HepG2 (cell line): ENCODE data around the gene DDAH2. TPM values are rescaled to one million over a fixed set of nuclear protein-coding genes. Genes with fewer than 3 reads are reported as not detected.

Source experiments
- CBFB ChIP-seq: sonication (generic); formaldehyde crosslinking; IDR thresholded peaks from 2 replicates; pipeline ENCODE4 v1.4.0; 2020; ENCODE audit warnings: missing genetic modification reagents
- FOXP1 ChIP-seq, 2 experiments: fragments of 450-650 bp in 1 of 2; IDR thresholded peaks; 2 replicates each; pipeline ENCODE4 v1.6.1; 2017 to 2018; ENCODE audit warnings: antibody characterized with exemption in 1 of 2
- GATA4 ChIP-seq: sonication (generic); IDR thresholded peaks from 2 replicates; pipeline ENCODE4 v1.6.1; 2016; ENCODE audit warnings: antibody characterized with exemption, low read depth, borderline replicate concordance
- HNRNPLL ChIP-seq: fragments of 200-400 bp; formaldehyde crosslinking; IDR thresholded peaks from 2 replicates; pipeline ENCODE4 v1.6.1; 2017; ENCODE audit warnings: mild to moderate bottlenecking, low read depth, low read length; ENCODE audit not compliant: poor library complexity, severe bottlenecking
- IKZF1 ChIP-seq: fragments of 450-650 bp; IDR thresholded peaks from 2 replicates; pipeline ENCODE4 v1.7.1; 2016
- ISL2 ChIP-seq: sonication (generic); formaldehyde crosslinking; IDR thresholded peaks from 2 replicates; pipeline ENCODE4 v1.5.0; 2020; ENCODE audit warnings: missing genetic modification reagents
- MEF2D ChIP-seq: sonication (generic); formaldehyde crosslinking; IDR thresholded peaks from 2 replicates; pipeline ENCODE4 v1.5.1; 2020; ENCODE audit warnings: mild to moderate bottlenecking, missing genetic modification reagents
- MTF2 ChIP-seq: sonication (generic); formaldehyde crosslinking; IDR thresholded peaks from 2 replicates; pipeline ENCODE4 v1.5.0; 2020; ENCODE audit warnings: missing genetic modification reagents, borderline replicate concordance
- NKX3-1 ChIP-seq: sonication (generic); formaldehyde crosslinking; IDR thresholded peaks from 2 replicates; pipeline ENCODE4 v1.5.0; 2020; ENCODE audit warnings: missing genetic modification reagents
- REPIN1 ChIP-seq: sonication (generic); formaldehyde crosslinking; IDR thresholded peaks from 2 replicates; pipeline ENCODE4 v1.8.0; 2022; ENCODE audit warnings: missing genetic modification reagents, low read depth, mild to moderate bottlenecking, borderline replicate concordance
- SALL2 ChIP-seq: sonication (generic); formaldehyde crosslinking; IDR thresholded peaks from 2 replicates; pipeline ENCODE4 v1.8.1; 2023; ENCODE audit warnings: mild to moderate bottlenecking, missing genetic modification reagents, inconsistent platforms
- SNRNP70 ChIP-seq: fragments of 200-400 bp; formaldehyde crosslinking; IDR thresholded peaks from 2 replicates; pipeline ENCODE4 v1.6.1; 2017; ENCODE audit warnings: mild to moderate bottlenecking, low read depth, low read length, moderate library complexity
- TP53 ChIP-seq: sonication (generic); formaldehyde crosslinking; conservative IDR thresholded peaks from 2 replicates; pipeline ENCODE4 v1.4.0; 2020; ENCODE audit warnings: missing genetic modification reagents
- ZNF441 ChIP-seq: sonication (generic); formaldehyde crosslinking; IDR thresholded peaks from 2 replicates; pipeline ENCODE4 v1.7.0; 2021; ENCODE audit warnings: missing genetic modification reagents, borderline replicate concordance
- ZNF552 ChIP-seq: sonication (generic); formaldehyde crosslinking; IDR thresholded peaks from 2 replicates; pipeline ENCODE4 v1.9.0; 2022; ENCODE audit warnings: missing genetic modification reagents, mild to moderate bottlenecking, borderline replicate concordance
- ZNF562 ChIP-seq: sonication (generic); formaldehyde crosslinking; IDR thresholded peaks from 2 replicates; pipeline ENCODE4 v1.8.0; 2022; ENCODE audit warnings: missing genetic modification reagents, borderline replicate concordance
- ZNF572 ChIP-seq: sonication (generic); formaldehyde crosslinking; IDR thresholded peaks from 2 replicates; pipeline ENCODE4 v1.5.1; 2020; ENCODE audit warnings: mild to moderate bottlenecking, missing genetic modification reagents
- ZNF775 ChIP-seq: sonication (generic); formaldehyde crosslinking; IDR thresholded peaks from 2 replicates; pipeline ENCODE4 v1.4.0; 2020; ENCODE audit warnings: missing genetic modification reagents, mild to moderate bottlenecking, moderate library complexity, borderline replicate concordance
- ZSCAN9 ChIP-seq: IDR thresholded peaks from 2 replicates; pipeline ENCODE4 v1.6.1; 2016; ENCODE audit warnings: borderline replicate concordance
- polyA plus RNA-seq, 8 experiments: library from polyadenylated mRNA; depleted of rRNA in 3 of 8; stranded (reverse) in 7 of 8; unstranded in 1 of 8; fragments of >200 nt; fragmentation: Illumina TruSeq in 4 of 8; extraction: Trizol in 4 of 8; gene quantifications; 2 replicates each; pipeline versions ENCODE4 v1.2.1 to v1.2.3, GENCODE V29; 2011 to 2016; ENCODE audit warnings: low read depth in 4 of 8, missing spikeins in 1 of 8, mixed read lengths in 1 of 8; ENCODE audit not compliant: insufficient read depth in 1 of 8
- total RNA-seq, 5 experiments: library from RNA; depleted of rRNA; stranded (reverse); fragments of >200 nt; fragmentation: Illumina TruSeq; extraction: Trizol; gene quantifications; 2 replicates each; pipeline ENCODE4 v1.2.3, GENCODE V29; 2016; ENCODE audit warnings: low read depth in 1 of 5
- TF ChIP-seq, protein P1 (sequence below): sonication (generic); formaldehyde crosslinking; IDR thresholded peaks from 2 replicates; pipeline ENCODE4 v1.9.0; 2022; ENCODE audit warnings: missing genetic modification reagents, mild to moderate bottlenecking, borderline replicate concordance
- TF ChIP-seq, protein P2 (sequence below): sonication (generic); formaldehyde crosslinking; IDR thresholded peaks from 2 replicates; pipeline ENCODE4 v1.4.0; 2020; ENCODE audit warnings: missing genetic modification reagents
- TF ChIP-seq, protein P3 (sequence below): sonication (generic); formaldehyde crosslinking; IDR thresholded peaks from 2 replicates; pipeline ENCODE4 v1.8.0; 2022; ENCODE audit warnings: mild to moderate bottlenecking, missing genetic modification reagents; ENCODE audit not compliant: insufficient replicate concordance

Gene DDAH2
- total and polyA plus RNA-seq, 2 of the 13 experiments (the other 11 are each of a cell fraction or from before 2014, with no cell fraction given): 16.4 to 21.1 TPM

DNA sequence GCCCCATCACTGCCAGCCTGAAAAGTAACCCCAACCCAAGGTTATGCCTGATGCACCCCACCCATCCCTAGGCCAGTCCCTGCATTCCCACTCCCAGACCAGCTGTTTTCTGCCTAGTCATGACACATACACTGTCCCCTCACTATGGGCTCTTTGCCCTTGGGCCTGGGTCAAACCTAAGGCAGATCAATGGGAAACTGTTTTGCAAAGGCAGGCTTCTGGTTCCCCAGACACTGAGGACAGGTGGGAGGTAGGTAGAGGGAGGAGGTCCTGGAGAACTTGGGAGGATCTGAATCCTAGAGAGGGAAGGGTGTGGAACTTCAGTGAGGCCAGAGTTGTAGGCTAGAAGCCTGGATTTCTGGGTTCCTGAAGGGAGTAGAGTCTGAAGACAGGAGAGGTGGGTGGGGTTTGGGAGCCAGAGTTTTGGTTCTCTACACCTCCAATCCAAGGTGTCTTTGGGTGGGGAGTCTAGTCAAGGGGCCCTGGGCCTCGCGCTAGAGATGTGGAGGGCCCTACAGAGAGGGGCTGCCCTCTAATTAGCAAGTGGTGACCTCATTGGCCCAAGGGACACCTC, 5.2 kb upstream of the DDAH2 start (continued):
- TF ChIP-seq HNRNPLL: no peak
- TF ChIP-seq ZNF775 (CRISPR knock-in tag): no peak
- TF ChIP-seq MTF2: no peak
- TF ChIP-seq IKZF1: no peak
- TF ChIP-seq ZNF552 (CRISPR knock-in tag): no peak; the same call in 1 of the 2 replicates
- no peak for TF ChIP-seq MEF2D (CRISPR knock-in tag)
- TF ChIP-seq TP53 (CRISPR knock-in tag): no peak
- TF ChIP-seq ZNF572: 0 out of 2 replicates have a peak, but pooled peaks have one; percentile 66
- no peak for TF ChIP-seq GATA4
- TF ChIP-seq CBFB (CRISPR knock-in tag): no peak
- TF ChIP-seq ZNF562 (CRISPR knock-in tag): no peak
- TF ChIP-seq ZSCAN9 (CRISPR knock-in tag): no peak
- TF ChIP-seq SNRNP70: no peak
- TF ChIP-seq ISL2 (CRISPR knock-in tag): 0 out of 2 replicates have a peak, but pooled peaks have one; percentile 1
- no peak; the same call in 1 of the 2 replicates for TF ChIP-seq SALL2 (CRISPR knock-in tag)
- TF ChIP-seq NKX3-1 (CRISPR knock-in tag): no peak
- TF ChIP-seq FOXP1 (IDR thresholded peaks at IDR 0.05): no peak
- no peak for TF ChIP-seq FOXP1 (CRISPR knock-in tag; IDR thresholded peaks at IDR 0.05)
- TF ChIP-seq, protein P1, sequence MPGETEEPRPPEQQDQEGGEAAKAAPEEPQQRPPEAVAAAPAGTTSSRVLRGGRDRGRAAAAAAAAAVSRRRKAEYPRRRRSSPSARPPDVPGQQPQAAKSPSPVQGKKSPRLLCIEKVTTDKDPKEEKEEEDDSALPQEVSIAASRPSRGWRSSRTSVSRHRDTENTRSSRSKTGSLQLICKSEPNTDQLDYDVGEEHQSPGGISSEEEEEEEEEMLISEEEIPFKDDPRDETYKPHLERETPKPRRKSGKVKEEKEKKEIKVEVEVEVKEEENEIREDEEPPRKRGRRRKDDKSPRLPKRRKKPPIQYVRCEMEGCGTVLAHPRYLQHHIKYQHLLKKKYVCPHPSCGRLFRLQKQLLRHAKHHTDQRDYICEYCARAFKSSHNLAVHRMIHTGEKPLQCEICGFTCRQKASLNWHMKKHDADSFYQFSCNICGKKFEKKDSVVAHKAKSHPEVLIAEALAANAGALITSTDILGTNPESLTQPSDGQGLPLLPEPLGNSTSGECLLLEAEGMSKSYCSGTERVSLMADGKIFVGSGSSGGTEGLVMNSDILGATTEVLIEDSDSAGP (CRISPR knock-in tag): 0 out of 2 replicates have a peak, but pooled peaks have one; percentile 27
- TF ChIP-seq, protein P2, sequence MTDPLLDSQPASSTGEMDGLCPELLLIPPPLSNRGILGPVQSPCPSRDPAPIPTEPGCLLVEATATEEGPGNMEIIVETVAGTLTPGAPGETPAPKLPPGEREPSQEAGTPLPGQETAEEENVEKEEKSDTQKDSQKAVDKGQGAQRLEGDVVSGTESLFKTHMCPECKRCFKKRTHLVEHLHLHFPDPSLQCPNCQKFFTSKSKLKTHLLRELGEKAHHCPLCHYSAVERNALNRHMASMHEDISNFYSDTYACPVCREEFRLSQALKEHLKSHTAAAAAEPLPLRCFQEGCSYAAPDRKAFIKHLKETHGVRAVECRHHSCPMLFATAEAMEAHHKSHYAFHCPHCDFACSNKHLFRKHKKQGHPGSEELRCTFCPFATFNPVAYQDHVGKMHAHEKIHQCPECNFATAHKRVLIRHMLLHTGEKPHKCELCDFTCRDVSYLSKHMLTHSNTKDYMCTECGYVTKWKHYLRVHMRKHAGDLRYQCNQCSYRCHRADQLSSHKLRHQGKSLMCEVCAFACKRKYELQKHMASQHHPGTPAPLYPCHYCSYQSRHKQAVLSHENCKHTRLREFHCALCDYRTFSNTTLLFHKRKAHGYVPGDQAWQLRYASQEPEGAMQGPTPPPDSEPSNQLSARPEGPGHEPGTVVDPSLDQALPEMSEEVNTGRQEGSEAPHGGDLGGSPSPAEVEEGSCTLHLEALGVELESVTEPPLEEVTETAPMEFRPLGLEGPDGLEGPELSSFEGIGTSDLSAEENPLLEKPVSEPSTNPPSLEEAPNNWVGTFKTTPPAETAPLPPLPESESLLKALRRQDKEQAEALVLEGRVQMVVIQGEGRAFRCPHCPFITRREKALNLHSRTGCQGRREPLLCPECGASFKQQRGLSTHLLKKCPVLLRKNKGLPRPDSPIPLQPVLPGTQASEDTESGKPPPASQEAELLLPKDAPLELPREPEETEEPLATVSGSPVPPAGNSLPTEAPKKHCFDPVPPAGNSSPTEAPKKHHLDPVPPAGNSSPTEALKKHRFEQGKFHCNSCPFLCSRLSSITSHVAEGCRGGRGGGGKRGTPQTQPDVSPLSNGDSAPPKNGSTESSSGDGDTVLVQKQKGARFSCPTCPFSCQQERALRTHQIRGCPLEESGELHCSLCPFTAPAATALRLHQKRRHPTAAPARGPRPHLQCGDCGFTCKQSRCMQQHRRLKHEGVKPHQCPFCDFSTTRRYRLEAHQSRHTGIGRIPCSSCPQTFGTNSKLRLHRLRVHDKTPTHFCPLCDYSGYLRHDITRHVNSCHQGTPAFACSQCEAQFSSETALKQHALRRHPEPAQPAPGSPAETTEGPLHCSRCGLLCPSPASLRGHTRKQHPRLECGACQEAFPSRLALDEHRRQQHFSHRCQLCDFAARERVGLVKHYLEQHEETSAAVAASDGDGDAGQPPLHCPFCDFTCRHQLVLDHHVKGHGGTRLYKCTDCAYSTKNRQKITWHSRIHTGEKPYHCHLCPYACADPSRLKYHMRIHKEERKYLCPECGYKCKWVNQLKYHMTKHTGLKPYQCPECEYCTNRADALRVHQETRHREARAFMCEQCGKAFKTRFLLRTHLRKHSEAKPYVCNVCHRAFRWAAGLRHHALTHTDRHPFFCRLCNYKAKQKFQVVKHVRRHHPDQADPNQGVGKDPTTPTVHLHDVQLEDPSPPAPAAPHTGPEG (CRISPR knock-in tag): no peak
- TF ChIP-seq REPIN1 (CRISPR knock-in tag): no peak
- TF ChIP-seq ZNF441 (CRISPR knock-in tag): peak; percentile 54; the same call in 1 of the 2 replicates
- TF ChIP-seq, protein P3, sequence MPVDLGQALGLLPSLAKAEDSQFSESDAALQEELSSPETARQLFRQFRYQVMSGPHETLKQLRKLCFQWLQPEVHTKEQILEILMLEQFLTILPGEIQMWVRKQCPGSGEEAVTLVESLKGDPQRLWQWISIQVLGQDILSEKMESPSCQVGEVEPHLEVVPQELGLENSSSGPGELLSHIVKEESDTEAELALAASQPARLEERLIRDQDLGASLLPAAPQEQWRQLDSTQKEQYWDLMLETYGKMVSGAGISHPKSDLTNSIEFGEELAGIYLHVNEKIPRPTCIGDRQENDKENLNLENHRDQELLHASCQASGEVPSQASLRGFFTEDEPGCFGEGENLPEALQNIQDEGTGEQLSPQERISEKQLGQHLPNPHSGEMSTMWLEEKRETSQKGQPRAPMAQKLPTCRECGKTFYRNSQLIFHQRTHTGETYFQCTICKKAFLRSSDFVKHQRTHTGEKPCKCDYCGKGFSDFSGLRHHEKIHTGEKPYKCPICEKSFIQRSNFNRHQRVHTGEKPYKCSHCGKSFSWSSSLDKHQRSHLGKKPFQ (CRISPR knock-in tag): peak; percentile 60
